ENCODE results near the gene PIK3C2G. TPM values are rescaled to one million over a fixed set of nuclear protein-coding genes. Genes with fewer than 3 reads are reported as not detected.
"Not testable (repeated sequence)": the region's sequence is repeated elsewhere in the genome, so short reads cannot be mapped to it uniquely, and the experiment has no call there.

PIK3C2G gene
- total and polyA plus RNA-seq, 3 donors from 2014 or later = 0.55 to 1.1 (median 0.62) TPM

GRCh38 chr12:18522806-18523205, 261.5 kb downstream of the PIK3C2G start:
- H3K36me3 ChIP-seq (ENCODE audit: low read depth, missing control alignments) = no peaks in the 10 kb centered on the region
- no peaks in the 10 kb centered on the region for H3K27me3 ChIP-seq
- H3K27ac ChIP-seq = no peak overlapping the region
- H3K4me3 ChIP-seq = no peak overlapping the region
- intact Hi-C loops (cut with DNase I; ENCODE audit: low total_unique reads) = no loop called here
- WGBS, 2 donors = 79 to 83% methylated on average over 1 of the region's 1 CpG
- no peaks in the 10 kb centered on the region for H3K9me3 ChIP-seq
- TF ChIP-seq CTCF (IDR thresholded peaks at IDR 0.05) = no peak
- TF ChIP-seq POLR2A (IDR thresholded peaks at IDR 0.05) = no peak
- no peak for DNase-seq
- H3K4me1 ChIP-seq = no peaks in the 10 kb centered on the region

- H3K27me3 ChIP-seq; H3K4me1 ChIP-seq; DNase-seq; intact Hi-C loops (cut with DNase I; ENCODE audit: low total_unique reads); H3K4me3 ChIP-seq; H3K36me3 ChIP-seq (ENCODE audit: low read depth, missing control alignments); H3K9me3 ChIP-seq; H3K27ac ChIP-seq: not testable (repeated sequence)
- WGBS, 2 donors = 91 to 95% methylated on average over 3 of the region's 3 CpGs
Measured at GRCh38 chr12:18542497-18542896, 281.2 kb downstream of the PIK3C2G start.

GRCh38 chr12:18546399-18546798, 285.1 kb downstream of the PIK3C2G start:
- no peak for DNase-seq
- WGBS, 2 donors = 100% methylated on average over 1 of the region's 1 CpG
- H3K27ac ChIP-seq = no peak overlapping the region

GRCh38 chr12:18549598-18549997, 288.3 kb downstream of the PIK3C2G start:
- Histone ChIP-seq H3K27me3 (no peaks in the 10 kb centered on the region), H3K4me3 (no peak overlapping the region), H3K9me3 (no peaks in the 10 kb centered on the region), H3K36me3 (ENCODE audit: low read depth, missing control alignments) (no peaks in the 10 kb centered on the region), H3K4me1 (no peaks in the 10 kb centered on the region), H3K27ac (no peak overlapping the region)
- DNase-seq = no peak
- TF ChIP-seq POLR2A (IDR thresholded peaks at IDR 0.05) (no peak), CTCF (IDR thresholded peaks at IDR 0.05) (no peak)
- 74 to 79% methylated on average over 2 of the region's 2 CpGs for WGBS, 2 donors
- intact Hi-C loops (cut with DNase I; ENCODE audit: low total_unique reads) = no loop called here

More at GRCh38 chr12:18546399-18546798, 285.1 kb downstream of the PIK3C2G start:
- Histone ChIP-seq H3K4me1 (no peaks in the 10 kb centered on the region), H3K36me3 (ENCODE audit: low read depth, missing control alignments) (no peaks in the 10 kb centered on the region), H3K4me3 (no peak overlapping the region), H3K27me3 (no peaks in the 10 kb centered on the region), H3K9me3 (no peaks in the 10 kb centered on the region)
- intact Hi-C loops (cut with DNase I; ENCODE audit: low total_unique reads) = no loop called here
- TF ChIP-seq CTCF (IDR thresholded peaks at IDR 0.05) = no peak
- TF ChIP-seq POLR2A (IDR thresholded peaks at IDR 0.05) = no peak

- Histone ChIP-seq H3K9me3 (no peaks in the 10 kb centered on the region), H3K27me3 (no peaks in the 10 kb centered on the region), H3K27ac (no peak overlapping the region), H3K36me3 (ENCODE audit: low read depth, missing control alignments) (no peaks in the 10 kb centered on the region), H3K4me1 (no peaks in the 10 kb centered on the region), H3K4me3 (no peak overlapping the region)
- no peak for TF ChIP-seq CTCF (IDR thresholded peaks at IDR 0.05)
- no peak for TF ChIP-seq POLR2A (IDR thresholded peaks at IDR 0.05)
- no peak for DNase-seq
- intact Hi-C loops (cut with DNase I; ENCODE audit: low total_unique reads) = no loop called here
- WGBS, 2 donors = 77 to 82% methylated on average over 1 of the region's 1 CpG
Measured at GRCh38 chr12:18551106-18551505, 289.8 kb downstream of the PIK3C2G start.

Measured in testis (tissue), 3 donors.